ENCODE data around the gene HTRA3. TPM values are rescaled to one million over a fixed set of nuclear protein-coding genes. Genes with fewer than 3 reads are reported as not detected.

Gene HTRA3
- total RNA-seq, 5 donors from 2014 or later (not counting 1 experiment from before 2014, with no cell fraction given): 0.13 to 0.26 TPM; not detected in 3

GRCh38 chr4:8251110-8251883, 18.3 kb upstream of the HTRA3 start:
- no peaks in the 10 kb centered on the region for H3K36me3 ChIP-seq (ENCODE audit: control insufficient read depth in 2 of 2, extremely low read depth in 1 of 2, insufficient read depth in 1 of 2, low read length in 1 of 2)
- 79% methylated on average over 24 of the region's 24 CpGs for WGBS (ENCODE audit: insufficient coverage)
- ChIA-PET CTCF (interaction anchor here in 1 of 2 donors (0.6 kb wide), 1 partner anchor 143 kb away, joined by 3 read pairs; no protein-coding TSS in a partner anchor), POLR2A (no interaction called here)
- no peaks in the 10 kb centered on the region for H3K4me1 ChIP-seq (ENCODE audit: control insufficient read depth in 1 of 2, extremely low read depth in 1 of 2, insufficient read depth in 2 of 2, low read length in 2 of 2)
- Mint-ChIP-seq H3K36me3 (no peaks in the 10 kb centered on the region), H3K4me1 (no peaks in the 10 kb centered on the region), H3K9me3 (no peaks in the 10 kb centered on the region), H3K27me3 (no peaks in the 10 kb centered on the region), H3K4me3 (no peak overlapping the region), H3K27ac (no peak overlapping the region)
- H3K9me3 ChIP-seq: no peaks in the 10 kb centered on the region
- no peak overlapping the region for H3K27ac ChIP-seq (ENCODE audit: low read length)
- ATAC-seq (replicated peaks in 1 of 4): no peak
- DNase-seq: no peak
- H3K4me3 ChIP-seq (ENCODE audit: control insufficient read depth in 1 of 2, extremely low read depth in 1 of 2, low read length in 1 of 2): no peak overlapping the region
- peaks cover 0 to 11% of the 10 kb centered on the region in 2 experiments for H3K27me3 ChIP-seq (replicated peaks in 1 of 2; ENCODE audit: control insufficient read depth in 2 of 2, extremely low read depth in 1 of 2, insufficient read depth in 2 of 2, low read length in 1 of 2)

GRCh38 chr4:8252301-8253173, 17.0 kb upstream of the HTRA3 start:
- H3K4me3 ChIP-seq (ENCODE audit: control insufficient read depth in 1 of 2, extremely low read depth in 1 of 2, low read length in 1 of 2): no peak overlapping the region
- H3K4me1 ChIP-seq (ENCODE audit: control insufficient read depth in 1 of 2, extremely low read depth in 1 of 2, insufficient read depth in 2 of 2, low read length in 2 of 2): no peaks in the 10 kb centered on the region
- Mint-ChIP-seq H3K4me1 (no peaks in the 10 kb centered on the region), H3K36me3 (no peaks in the 10 kb centered on the region), H3K4me3 (no peak overlapping the region), H3K27ac (no peak overlapping the region), H3K27me3 (no peaks in the 10 kb centered on the region), H3K9me3 (no peaks in the 10 kb centered on the region)
- 74% methylated on average over 18 of the region's 23 CpGs for WGBS (ENCODE audit: insufficient coverage)
- ChIA-PET CTCF (interaction anchor here in 1 of 2 donors (1.0 kb wide), 1 partner anchor 10 kb away, joined by 3 read pairs; no protein-coding TSS in a partner anchor), POLR2A (interaction anchor here in 1 of 2 donors (0.6 kb wide), 1 partner anchor 13 kb away, joined by 4 read pairs; no protein-coding TSS in a partner anchor)
- H3K27me3 ChIP-seq (replicated peaks in 1 of 2; ENCODE audit: control insufficient read depth in 2 of 2, extremely low read depth in 1 of 2, insufficient read depth in 2 of 2, low read length in 1 of 2): peaks cover 0 to 6% of the 10 kb centered on the region in 2 experiments
- H3K36me3 ChIP-seq (ENCODE audit: control insufficient read depth in 2 of 2, extremely low read depth in 1 of 2, insufficient read depth in 1 of 2, low read length in 1 of 2): no peaks in the 10 kb centered on the region
- DNase-seq (no peak), ATAC-seq (replicated peaks in 1 of 4) (no peak)
- H3K9me3 ChIP-seq: no peaks in the 10 kb centered on the region
- H3K27ac ChIP-seq (ENCODE audit: low read length): no peak overlapping the region

GRCh38 chr4:8254076-8254475, 15.5 kb upstream of the HTRA3 start:
- WGBS (ENCODE audit: insufficient coverage): 89% methylated on average over 4 of the region's 6 CpGs
- no peak for DNase-seq

GRCh38 chr4:8255698-8256441, 13.7 kb upstream of the HTRA3 start:
- CTCF ChIA-PET: no interaction called here

More at GRCh38 chr4:8254076-8254475, 15.5 kb upstream of the HTRA3 start:
- Mint-ChIP-seq H3K27me3 (no peaks in the 10 kb centered on the region), H3K9me3 (no peaks in the 10 kb centered on the region), H3K27ac (no peak overlapping the region), H3K36me3 (no peaks in the 10 kb centered on the region), H3K4me3 (no peak overlapping the region), H3K4me1 (no peaks in the 10 kb centered on the region)
- ATAC-seq (replicated peaks in 1 of 4): no peak
- Histone ChIP-seq H3K27me3 (replicated peaks in 1 of 2; ENCODE audit: control insufficient read depth in 2 of 2, extremely low read depth in 1 of 2, insufficient read depth in 2 of 2, low read length in 1 of 2) (peaks cover 0 to 6% of the 10 kb centered on the region in 2 experiments), H3K4me1 (ENCODE audit: control insufficient read depth in 1 of 2, extremely low read depth in 1 of 2, insufficient read depth in 2 of 2, low read length in 2 of 2) (no peaks in the 10 kb centered on the region), H3K9me3 (no peaks in the 10 kb centered on the region), H3K4me3 (ENCODE audit: control insufficient read depth in 1 of 2, extremely low read depth in 1 of 2, low read length in 1 of 2) (no peak overlapping the region), H3K36me3 (ENCODE audit: control insufficient read depth in 2 of 2, extremely low read depth in 1 of 2, insufficient read depth in 1 of 2, low read length in 1 of 2) (no peaks in the 10 kb centered on the region), H3K27ac (ENCODE audit: low read length) (no peak overlapping the region)
- CTCF ChIA-PET: no interaction called here
- POLR2A ChIA-PET: no interaction called here

DNA sequence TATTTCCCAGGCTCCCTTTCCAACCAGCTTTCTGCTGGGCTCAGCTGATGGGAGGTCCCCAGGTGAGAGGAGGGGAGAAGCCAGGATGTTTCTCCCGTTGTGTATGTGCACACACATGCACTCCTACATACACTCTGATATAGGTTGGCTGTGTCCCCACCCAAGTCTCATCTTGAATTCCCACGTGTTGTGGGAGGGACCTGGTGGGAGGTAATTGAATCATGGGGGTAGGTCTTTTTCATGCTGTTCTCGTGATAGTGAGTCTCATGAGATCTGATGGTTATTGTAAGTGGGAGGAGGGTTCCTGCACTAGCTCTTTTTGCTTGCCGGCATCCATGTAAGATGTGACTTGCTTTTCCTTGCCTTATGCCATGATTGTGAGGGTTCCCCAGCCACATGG, 11.7 kb upstream of the HTRA3 start:
- no peak overlapping the region for H3K27ac Mint-ChIP-seq

More at GRCh38 chr4:8255698-8256441, 13.7 kb upstream of the HTRA3 start:
- Histone ChIP-seq H3K4me1 (ENCODE audit: control insufficient read depth in 1 of 2, extremely low read depth in 1 of 2, insufficient read depth in 2 of 2, low read length in 2 of 2) (no peaks in the 10 kb centered on the region), H3K4me3 (ENCODE audit: control insufficient read depth in 1 of 2, extremely low read depth in 1 of 2, low read length in 1 of 2) (no peak overlapping the region), H3K9me3 (no peaks in the 10 kb centered on the region), H3K36me3 (ENCODE audit: control insufficient read depth in 2 of 2, extremely low read depth in 1 of 2, insufficient read depth in 1 of 2, low read length in 1 of 2) (no peaks in the 10 kb centered on the region), H3K27ac (ENCODE audit: low read length) (no peak overlapping the region), H3K27me3 (replicated peaks in 1 of 2; ENCODE audit: control insufficient read depth in 2 of 2, extremely low read depth in 1 of 2, insufficient read depth in 2 of 2, low read length in 1 of 2) (peaks cover 0 to 15% of the 10 kb centered on the region in 2 experiments)
- no peaks in the 10 kb centered on the region for H3K4me1 Mint-ChIP-seq
- no peaks in the 10 kb centered on the region for H3K9me3 Mint-ChIP-seq
- no peak for ATAC-seq (replicated peaks in 1 of 4)
- H3K36me3 Mint-ChIP-seq: no peaks in the 10 kb centered on the region
- no peak for DNase-seq
- no peak overlapping the region for H3K27ac Mint-ChIP-seq
- WGBS (ENCODE audit: insufficient coverage): 81% methylated on average over 13 of the region's 14 CpGs
- H3K27me3 Mint-ChIP-seq: peaks cover 0 to 4% of the 10 kb centered on the region in 2 donors
- POLR2A ChIA-PET: no interaction called here
- no peak overlapping the region for H3K4me3 Mint-ChIP-seq

More for the DNA sequence above, 11.7 kb upstream of the HTRA3 start:
- DNase-seq (no peak), ATAC-seq (replicated peaks in 1 of 4) (no peak)
- Histone ChIP-seq H3K27ac (ENCODE audit: low read length) (no peak overlapping the region), H3K4me1 (ENCODE audit: control insufficient read depth in 1 of 2, extremely low read depth in 1 of 2, insufficient read depth in 2 of 2, low read length in 2 of 2) (peaks cover 0 to 2% of the 10 kb centered on the region in 2 experiments), H3K4me3 (ENCODE audit: control insufficient read depth in 1 of 2, extremely low read depth in 1 of 2, low read length in 1 of 2) (no peak overlapping the region), H3K27me3 (replicated peaks in 1 of 2; ENCODE audit: control insufficient read depth in 2 of 2, extremely low read depth in 1 of 2, insufficient read depth in 2 of 2, low read length in 1 of 2) (peaks cover 0 to 31% of the 10 kb centered on the region in 2 experiments), H3K36me3 (ENCODE audit: control insufficient read depth in 2 of 2, extremely low read depth in 1 of 2, insufficient read depth in 1 of 2, low read length in 1 of 2) (no peaks in the 10 kb centered on the region), H3K9me3 (no peaks in the 10 kb centered on the region)
- ChIA-PET CTCF (no interaction called here), POLR2A (no interaction called here)
- no peaks in the 10 kb centered on the region for H3K4me1 Mint-ChIP-seq
- H3K9me3 Mint-ChIP-seq: no peaks in the 10 kb centered on the region
- no peak overlapping the region for H3K4me3 Mint-ChIP-seq
- no peaks in the 10 kb centered on the region for H3K36me3 Mint-ChIP-seq
- H3K27me3 Mint-ChIP-seq: peaks cover 0 to 11% of the 10 kb centered on the region in 2 donors
- 27% methylated on average over 2 of the region's 4 CpGs for WGBS (ENCODE audit: insufficient coverage)

Data from T-cell (primary cell).